Left ventricle myocardium superior (tissue), 1 donor: ENCODE results near the gene UGT2B10. TPM values are rescaled to one million over a fixed set of nuclear protein-coding genes. Genes with fewer than 3 reads are reported as not detected.

Experiments
- ATAC-seq: fragments of 200-7000 bp; cut with Tn5 transposase; one replicate; pipeline ENCODE4 v1.9.1; 2020; ENCODE audit warnings: mild to moderate bottlenecking, moderate library complexity
- DNase-seq: peaks from one replicate; pipeline ENCODE4 v3.0.0-alpha.2; 2020
- intact Hi-C: fragments of 100-400 bp; cut with micrococcal nuclease; formaldehyde crosslinking; loops from one replicate; pipeline ENCODE4 v1.11.0; 2022
- total RNA-seq: library from RNA; stranded (reverse); fragmentation: NEBNext Ultra II Directional; extraction: Animal tissue kit (Norgen Biotek cat#: 25700); gene quantifications from one replicate; pipeline ENCODE4 v1.2.1, GENCODE V29; 2021
- donor health status: DM: no; HTN: yes; CAD: no; lungs with severe emphysema.

The UGT2B10 gene
- total RNA-seq, 1 donor from 2014 or later, result not detected

DNA sequence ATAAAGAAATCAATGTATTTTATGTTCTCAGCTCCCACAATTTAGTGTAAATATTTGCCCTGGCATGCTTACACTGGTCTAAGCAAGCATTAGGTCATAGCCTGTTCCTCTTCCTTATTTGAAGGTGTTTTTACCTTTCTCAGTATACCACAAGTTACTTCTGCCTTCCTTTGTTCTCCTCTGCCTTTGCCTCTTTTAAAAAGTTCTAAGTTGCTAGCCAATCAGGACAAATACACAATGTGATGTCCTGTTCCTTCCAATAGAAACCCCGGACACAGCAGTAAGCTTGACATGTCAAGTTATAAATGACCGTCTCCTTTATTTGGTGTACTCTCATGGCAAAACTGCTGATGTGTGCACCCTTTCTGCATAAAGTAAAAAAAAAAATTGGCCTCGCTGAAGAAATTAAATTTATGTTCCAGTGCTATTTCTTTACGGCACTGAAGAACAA, 49.4 kb downstream of the UGT2B10 start:
- intact Hi-C loops, result no loop called here
- ATAC-seq (no peak), DNase-seq (no peak)

DNA sequence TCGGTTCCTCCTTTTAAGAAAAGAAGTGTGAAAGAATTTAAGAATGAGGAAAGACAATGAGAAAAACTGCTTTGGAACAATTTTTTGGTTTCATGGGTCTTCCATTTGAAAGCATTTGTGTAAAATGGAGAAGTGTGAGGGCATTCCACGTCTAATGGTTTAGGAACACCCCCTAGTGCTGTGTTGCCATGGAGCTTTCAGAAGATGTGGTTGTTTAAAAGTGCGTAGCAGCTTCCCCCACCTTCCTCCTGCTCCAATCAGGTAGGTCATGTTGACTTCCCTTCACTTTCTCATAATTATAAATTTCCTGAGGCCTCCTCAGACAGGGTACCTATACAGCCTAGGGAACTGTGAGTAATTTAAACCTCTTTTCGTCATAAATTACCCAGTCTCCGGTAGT, 50.0 kb downstream of the UGT2B10 start:
- intact Hi-C loops, result no loop called here
- ATAC-seq, result no peak
- DNase-seq, result no peak

DNA sequence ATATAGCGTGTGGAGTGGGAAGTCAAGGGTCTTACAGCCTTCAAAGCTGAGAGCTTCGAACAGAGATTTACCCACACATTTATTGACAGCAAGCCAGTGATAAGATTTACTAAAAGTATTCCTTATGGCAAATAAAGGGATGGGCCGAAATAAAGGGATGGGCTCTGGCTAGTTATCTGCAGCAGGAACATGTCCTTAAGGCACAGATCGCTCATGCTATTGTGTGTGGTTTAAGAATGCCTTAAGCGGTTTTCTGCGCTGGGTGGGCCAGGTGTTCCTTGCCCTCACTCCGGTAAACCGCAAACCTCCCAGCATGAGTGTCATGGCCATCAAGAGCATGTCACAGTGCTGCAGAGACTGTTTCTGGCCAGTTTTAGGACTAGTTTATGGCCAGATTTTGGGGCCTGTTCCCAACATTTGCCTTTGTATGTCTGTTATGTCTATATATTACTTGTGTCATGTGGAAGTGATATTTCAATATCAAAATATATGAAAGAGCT, 53.5 kb downstream of the UGT2B10 start:
- no peak for ATAC-seq
- no peak for DNase-seq
- intact Hi-C loops, result no loop called here

GRCh38 chr4:68871809-68872642, 56.2 kb downstream of the UGT2B10 start:
- intact Hi-C loops, result no loop called here
- ATAC-seq, result no peak
- no peak for DNase-seq

- DNase-seq (no peak), ATAC-seq (no peak)
- intact Hi-C loops, result no loop called here
Observed at GRCh38 chr4:68872643-68873502, 57.1 kb downstream of the UGT2B10 start.

- ATAC-seq, result no peak
- intact Hi-C loops, result no loop called here
Observed at GRCh38 chr4:68874507-68874906, 58.7 kb downstream of the UGT2B10 start.

DNA sequence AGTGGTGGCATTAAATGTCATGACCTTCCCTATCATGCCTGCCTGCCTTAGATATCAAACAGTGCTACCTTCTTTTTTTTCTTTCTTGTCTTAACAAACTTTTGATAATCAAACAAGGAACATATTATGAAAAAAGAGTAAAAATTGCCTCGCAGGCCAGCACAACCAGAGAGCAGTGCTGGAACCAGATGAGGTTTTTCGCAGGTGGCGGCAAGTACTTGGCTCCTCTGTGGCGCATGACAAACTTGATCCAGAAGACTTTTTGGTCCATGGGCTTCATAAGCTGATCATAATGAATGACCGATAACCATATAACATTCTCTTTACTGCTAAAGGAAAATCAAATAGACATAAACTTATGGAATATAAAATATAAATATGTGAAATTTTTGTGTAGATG, 61.8 kb downstream of the UGT2B10 start:
- ATAC-seq, result no peak
- no peak for DNase-seq
- intact Hi-C loops, result no loop called here

More at GRCh38 chr4:68874507-68874906, 58.7 kb downstream of the UGT2B10 start:
- no peak for DNase-seq

GRCh38 chr4:68878048-68878447, 62.3 kb downstream of the UGT2B10 start:
- ATAC-seq, result no peak
- no peak for DNase-seq
- intact Hi-C loops, result no loop called here

Other genes with a start within 250 kb of the UGT2B10 start
- gene UGT2B17, start 239.7 kb upstream of the UGT2B10 start, total RNA-seq, result not detected
- not detected for gene UGT2B15, start 145.3 kb upstream of the UGT2B10 start, total RNA-seq
- not detected for gene UGT2A3, start 135.8 kb downstream of the UGT2B10 start, total RNA-seq